ENCODE results near the gene CPED1. TPM values are rescaled to one million over a fixed set of nuclear protein-coding genes. Genes with fewer than 3 reads are reported as not detected.

Gene CPED1
- total RNA-seq, 4 donors from 2014 or later: 7.4 to 19.6 (median 11.4) TPM

DNA sequence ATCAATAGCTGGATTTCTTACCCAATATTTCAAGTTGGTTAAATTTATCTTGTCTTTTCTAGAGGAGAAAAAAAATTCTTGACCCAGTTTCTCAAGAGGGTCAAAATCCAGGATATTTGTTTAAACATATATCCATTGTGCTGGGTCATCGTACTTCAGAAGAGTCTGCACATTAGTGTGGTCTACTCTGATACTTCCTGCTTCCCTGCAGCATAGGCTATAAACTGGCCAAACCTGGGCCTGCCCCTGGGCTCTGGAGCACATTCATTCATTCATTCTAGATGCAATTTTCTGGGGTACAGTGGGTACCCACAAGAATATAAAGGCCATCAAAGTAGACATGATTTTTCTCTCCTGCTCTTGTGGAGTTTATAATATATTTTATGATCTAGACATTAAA is 198.2 kb downstream of the CPED1 start:
- Histone ChIP-seq H3K36me3 (no peaks in the 10 kb centered on the region), H3K4me1 (no peaks in the 10 kb centered on the region), H3K4me3 (replicated peaks in 1 of 3) (no peak overlapping the region), H3K27me3 (no peaks in the 10 kb centered on the region), H3K9me3 (no peaks in the 10 kb centered on the region), H3K27ac (no peak overlapping the region)
- no peak for DNase-seq
- no peak for TF ChIP-seq POLR2A (IDR thresholded peaks at IDR 0.05)
- TF ChIP-seq, protein P1, sequence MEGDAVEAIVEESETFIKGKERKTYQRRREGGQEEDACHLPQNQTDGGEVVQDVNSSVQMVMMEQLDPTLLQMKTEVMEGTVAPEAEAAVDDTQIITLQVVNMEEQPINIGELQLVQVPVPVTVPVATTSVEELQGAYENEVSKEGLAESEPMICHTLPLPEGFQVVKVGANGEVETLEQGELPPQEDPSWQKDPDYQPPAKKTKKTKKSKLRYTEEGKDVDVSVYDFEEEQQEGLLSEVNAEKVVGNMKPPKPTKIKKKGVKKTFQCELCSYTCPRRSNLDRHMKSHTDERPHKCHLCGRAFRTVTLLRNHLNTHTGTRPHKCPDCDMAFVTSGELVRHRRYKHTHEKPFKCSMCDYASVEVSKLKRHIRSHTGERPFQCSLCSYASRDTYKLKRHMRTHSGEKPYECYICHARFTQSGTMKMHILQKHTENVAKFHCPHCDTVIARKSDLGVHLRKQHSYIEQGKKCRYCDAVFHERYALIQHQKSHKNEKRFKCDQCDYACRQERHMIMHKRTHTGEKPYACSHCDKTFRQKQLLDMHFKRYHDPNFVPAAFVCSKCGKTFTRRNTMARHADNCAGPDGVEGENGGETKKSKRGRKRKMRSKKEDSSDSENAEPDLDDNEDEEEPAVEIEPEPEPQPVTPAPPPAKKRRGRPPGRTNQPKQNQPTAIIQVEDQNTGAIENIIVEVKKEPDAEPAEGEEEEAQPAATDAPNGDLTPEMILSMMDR (IDR thresholded peaks at IDR 0.05): no peak
- intact Hi-C loops (cut with DNase I): no loop called here
- WGBS, 2 donors: 56 to 57% methylated on average over 1 of the region's 1 CpG

DNA sequence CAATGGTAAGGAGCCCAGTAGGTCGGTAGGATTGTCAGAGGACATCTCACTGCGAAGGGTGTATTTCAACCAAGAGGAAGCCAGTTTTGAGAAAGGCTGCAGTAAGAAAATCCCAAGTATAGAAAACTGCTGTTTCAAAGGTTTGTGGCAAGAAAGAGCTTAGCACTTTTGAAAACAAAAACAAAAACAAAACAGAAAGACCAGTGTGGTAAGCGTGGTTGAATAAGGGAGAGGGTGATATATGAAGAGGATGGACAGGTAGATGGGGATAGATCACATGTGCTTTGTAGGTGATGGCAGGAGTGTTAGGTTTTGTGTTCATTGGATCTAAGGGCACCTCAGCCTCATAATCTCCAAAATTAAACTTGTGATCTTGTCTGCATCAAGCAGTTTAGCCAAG is 198.7 kb downstream of the CPED1 start:
- H3K36me3 ChIP-seq: no peaks in the 10 kb centered on the region
- WGBS, 2 donors: 88 to 93% methylated on average over 3 of the region's 3 CpGs
- H3K27me3 ChIP-seq: no peaks in the 10 kb centered on the region
- intact Hi-C loops (cut with DNase I): no loop called here
- H3K9me3 ChIP-seq: no peaks in the 10 kb centered on the region
- H3K4me3 ChIP-seq (replicated peaks in 1 of 3): no peak overlapping the region
- TF ChIP-seq, protein P1 (IDR thresholded peaks at IDR 0.05): no peak
- no peak for TF ChIP-seq POLR2A (IDR thresholded peaks at IDR 0.05)
- no peak for DNase-seq
- no peaks in the 10 kb centered on the region for H3K4me1 ChIP-seq
- H3K27ac ChIP-seq: no peak overlapping the region

DNA sequence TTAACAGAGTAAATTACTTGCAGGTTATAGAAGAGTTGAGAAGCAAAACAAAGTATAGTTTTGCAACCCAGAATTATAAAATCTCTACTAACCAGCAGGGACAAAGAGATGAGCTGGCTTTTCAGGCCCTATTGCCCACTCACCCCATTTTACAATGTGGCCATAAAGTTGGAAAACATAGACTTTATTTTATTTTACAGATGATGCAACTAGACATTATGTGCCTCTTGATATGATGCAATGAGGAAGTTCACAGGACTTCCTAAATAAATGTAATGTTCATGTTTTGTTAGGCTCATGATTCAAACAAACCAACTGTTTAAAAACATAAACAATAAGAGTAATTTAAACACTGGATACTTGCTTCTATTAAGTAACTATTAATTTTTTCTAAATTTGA is 199.2 kb downstream of the CPED1 start:
- Histone ChIP-seq H3K36me3 (no peaks in the 10 kb centered on the region), H3K27me3 (no peaks in the 10 kb centered on the region), H3K4me1 (no peaks in the 10 kb centered on the region), H3K27ac (no peak overlapping the region), H3K4me3 (replicated peaks in 1 of 3) (no peak overlapping the region), H3K9me3 (no peaks in the 10 kb centered on the region)
- intact Hi-C loops (cut with DNase I): no loop called here
- TF ChIP-seq, protein P1 (IDR thresholded peaks at IDR 0.05): no peak
- TF ChIP-seq POLR2A (IDR thresholded peaks at IDR 0.05): no peak
- DNase-seq: no peak

DNA sequence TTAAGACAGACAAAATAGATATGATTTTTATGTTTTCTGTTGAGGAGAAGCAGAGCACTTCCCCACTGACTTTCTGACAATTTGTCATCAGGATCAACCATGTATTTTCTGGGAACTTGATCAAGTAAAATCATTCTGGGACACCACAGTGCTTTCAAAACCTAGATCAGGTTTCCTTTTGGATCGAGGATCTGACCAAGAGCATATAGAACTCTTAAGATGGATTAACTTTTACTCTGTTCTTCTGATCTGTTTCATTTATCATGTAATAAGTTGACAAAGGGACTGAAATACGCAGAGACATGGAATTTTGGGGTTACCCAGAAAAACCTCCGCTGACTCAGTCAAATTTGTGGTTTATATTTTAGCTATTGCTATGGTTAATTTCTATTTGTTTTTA is 204.3 kb downstream of the CPED1 start:
- Histone ChIP-seq H3K4me1 (no peaks in the 10 kb centered on the region), H3K36me3 (no peaks in the 10 kb centered on the region), H3K27me3 (no peaks in the 10 kb centered on the region), H3K4me3 (replicated peaks in 1 of 3) (no peak overlapping the region), H3K9me3 (no peaks in the 10 kb centered on the region), H3K27ac (no peak overlapping the region)
- intact Hi-C loops (cut with DNase I): no loop called here
- DNase-seq: no peak
- 79 to 80% methylated on average over 3 of the region's 3 CpGs for WGBS, 2 donors
- no peak for TF ChIP-seq POLR2A (IDR thresholded peaks at IDR 0.05)
- TF ChIP-seq, protein P1 (IDR thresholded peaks at IDR 0.05): no peak

DNA sequence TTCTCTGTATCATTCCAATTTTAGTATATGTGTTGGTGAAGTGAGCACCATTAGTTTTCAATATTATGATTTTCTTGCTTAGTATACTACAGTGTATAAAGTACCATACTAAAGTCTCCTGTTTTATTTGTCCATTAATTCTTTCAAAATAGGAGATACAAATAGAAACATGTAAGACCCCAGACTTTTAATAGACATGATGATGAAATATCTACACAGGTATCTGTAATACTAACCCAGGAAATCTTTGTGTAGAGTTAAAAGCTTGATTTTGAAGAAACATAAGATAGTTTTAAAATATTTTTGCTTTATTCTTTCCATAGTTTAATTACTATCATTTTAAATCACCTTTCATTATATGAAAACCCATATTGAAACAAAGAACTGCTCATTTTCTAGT is 206.5 kb downstream of the CPED1 start:
- H3K9me3 ChIP-seq: no peaks in the 10 kb centered on the region
- H3K27me3 ChIP-seq: no peaks in the 10 kb centered on the region
- no peak overlapping the region for H3K27ac ChIP-seq
- no peak for DNase-seq
- no peak overlapping the region for H3K4me3 ChIP-seq (replicated peaks in 1 of 3)
- TF ChIP-seq, protein P1 (IDR thresholded peaks at IDR 0.05): no peak
- no peak for TF ChIP-seq POLR2A (IDR thresholded peaks at IDR 0.05)
- no peaks in the 10 kb centered on the region for H3K4me1 ChIP-seq
- intact Hi-C loops (cut with DNase I): no loop called here
- H3K36me3 ChIP-seq: no peaks in the 10 kb centered on the region
